Erythroblast (primary cell): Measurements from ENCODE around the gene MTCP1.

Experiments used
- GATA1 ChIP-seq: IDR thresholded peaks from 2 replicates; pipeline ENCODE4 v1.6.1; 2011; ENCODE audit warnings: low read depth, mild to moderate bottlenecking, control low read depth, low read length, moderate library complexity
- POLR2A ChIP-seq: IDR thresholded peaks from 2 replicates; pipeline ENCODE4 v1.6.1; 2011; ENCODE audit warnings: mild to moderate bottlenecking, low read length

GRCh38 chrX:155028877-155029291, 42.1 kb downstream of the MTCP1 start:
- TF ChIP-seq POLR2A (no peak), GATA1 (no peak)
